SU-DHL-6 (cell line): Measurements from ENCODE around the gene SIX4.

Experiments used
- EZH2phosphoT487 ChIP-seq: fragments of 200-600 bp; sonication (generic), shearing (Covaris generic); conservative IDR thresholded peaks from 2 replicates; pipeline ENCODE4 v1.6.1; 2018; ENCODE audit warnings: mild to moderate bottlenecking, antibody characterized with exemption, low read length, moderate library complexity, mixed read lengths
- TF ChIP-seq, protein P1 (sequence below): fragments of 200-600 bp; sonication (generic); IDR thresholded peaks from one replicate; pipeline ENCODE4 v1.5.1; 2017; ENCODE audit warnings: antibody characterized with exemption, mild to moderate bottlenecking, low read length, moderate library complexity; ENCODE audit not compliant: insufficient read depth, poor library complexity, severe bottlenecking

DNA sequence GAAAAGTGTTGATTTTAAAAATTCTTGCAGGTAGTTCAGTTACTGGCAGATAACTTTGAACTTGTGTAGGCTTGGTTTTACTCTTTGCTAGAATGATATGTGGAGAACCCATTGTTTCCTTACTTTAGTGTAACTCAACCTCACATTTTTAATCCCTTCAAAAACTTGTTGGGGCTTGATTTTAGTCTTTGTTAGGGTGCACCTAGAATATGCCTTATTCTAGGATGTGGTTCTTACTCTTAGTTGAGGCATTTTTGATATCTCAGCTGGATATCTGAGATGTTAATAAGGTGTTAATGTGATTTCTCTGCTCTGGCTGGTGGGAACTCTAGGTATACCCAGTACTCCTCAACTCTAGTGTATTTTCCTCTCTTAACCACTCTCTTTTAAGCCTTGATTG is 20.4 kb upstream of the SIX4 start:
- TF ChIP-seq, protein P1, sequence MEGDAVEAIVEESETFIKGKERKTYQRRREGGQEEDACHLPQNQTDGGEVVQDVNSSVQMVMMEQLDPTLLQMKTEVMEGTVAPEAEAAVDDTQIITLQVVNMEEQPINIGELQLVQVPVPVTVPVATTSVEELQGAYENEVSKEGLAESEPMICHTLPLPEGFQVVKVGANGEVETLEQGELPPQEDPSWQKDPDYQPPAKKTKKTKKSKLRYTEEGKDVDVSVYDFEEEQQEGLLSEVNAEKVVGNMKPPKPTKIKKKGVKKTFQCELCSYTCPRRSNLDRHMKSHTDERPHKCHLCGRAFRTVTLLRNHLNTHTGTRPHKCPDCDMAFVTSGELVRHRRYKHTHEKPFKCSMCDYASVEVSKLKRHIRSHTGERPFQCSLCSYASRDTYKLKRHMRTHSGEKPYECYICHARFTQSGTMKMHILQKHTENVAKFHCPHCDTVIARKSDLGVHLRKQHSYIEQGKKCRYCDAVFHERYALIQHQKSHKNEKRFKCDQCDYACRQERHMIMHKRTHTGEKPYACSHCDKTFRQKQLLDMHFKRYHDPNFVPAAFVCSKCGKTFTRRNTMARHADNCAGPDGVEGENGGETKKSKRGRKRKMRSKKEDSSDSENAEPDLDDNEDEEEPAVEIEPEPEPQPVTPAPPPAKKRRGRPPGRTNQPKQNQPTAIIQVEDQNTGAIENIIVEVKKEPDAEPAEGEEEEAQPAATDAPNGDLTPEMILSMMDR, result no peak
- no peak for TF ChIP-seq EZH2phosphoT487
